NT2/D1 (cell line): ENCODE measurements around the gene MEGF6.

Experiments used
- SUZ12 ChIP-seq: IDR thresholded peaks from 2 replicates; pipeline ENCODE4 v1.6.1; 2011; ENCODE audit not compliant: insufficient read length, insufficient read depth; ENCODE audit errors: extremely low read depth
- ZNF274 ChIP-seq: IDR thresholded peaks from 2 replicates; pipeline ENCODE4 v1.6.1; 2011; ENCODE audit warnings: mild to moderate bottlenecking, low read depth, low read length

DNA sequence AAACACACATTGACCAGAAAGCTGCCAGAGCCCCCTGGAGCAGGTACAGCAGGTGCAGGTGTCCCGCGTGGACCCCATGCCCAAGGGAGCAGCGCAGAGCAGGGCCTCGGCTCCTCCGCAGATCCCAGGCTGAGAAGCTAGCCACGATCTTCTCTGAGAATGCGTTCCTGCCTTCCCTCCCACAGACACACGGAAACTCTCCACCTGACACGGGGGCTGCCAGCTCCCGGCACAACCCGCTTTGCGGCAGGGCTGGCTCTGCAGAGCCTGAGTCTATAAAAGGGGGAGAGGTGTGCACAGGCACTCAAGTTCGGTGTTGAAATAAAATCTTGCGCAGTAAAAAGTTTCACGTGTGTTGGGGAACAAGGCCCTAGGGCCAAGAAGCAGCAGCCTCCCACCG is 9.6 kb downstream of the MEGF6 start:
- TF ChIP-seq ZNF274 (no peak), SUZ12 (no peak)
